OCI-LY1 (cell line): ENCODE results near the gene SF1.
A peak's percentile ranks its signal among the peaks of the same experiment; 100 is the strongest.

Experiments used
- H2AFZ ChIP-seq: fragments of 200-600 bp; sonication (generic), shearing (Covaris generic); 2 replicates; pipeline ENCODE4 v1.6.0; 2014; ENCODE audit warnings: antibody characterized with exemption, mild to moderate bottlenecking, low read length
- H3F3A ChIP-seq: fragments of 200-600 bp; sonication (generic), shearing (Covaris generic); 2 replicates; pipeline ENCODE4 v1.6.0; 2014; ENCODE audit warnings: mild to moderate bottlenecking, antibody characterized with exemption, low read length, moderate library complexity; ENCODE audit not compliant: insufficient read depth
- H3K27ac ChIP-seq: fragments of 200-600 bp; sonication (generic); 2 replicates; pipeline ENCODE4 v1.5.1; 2014; ENCODE audit warnings: low read length, mixed run types, mild to moderate bottlenecking, low read depth; ENCODE audit not compliant: poor library complexity, severe bottlenecking
- H3K27me3 ChIP-seq: fragments of 200-600 bp; sonication (generic); 2 replicates; pipeline ENCODE4 v1.6.0; 2014; ENCODE audit warnings: antibody characterized with exemption, mild to moderate bottlenecking, low read length, moderate library complexity; ENCODE audit not compliant: insufficient read depth
- H3K36me3 ChIP-seq: fragments of 200-600 bp; sonication (generic); 2 replicates; pipeline ENCODE4 v1.6.1; 2014; ENCODE audit warnings: mild to moderate bottlenecking, antibody characterized with exemption, low read length, moderate library complexity, mixed read lengths; ENCODE audit not compliant: insufficient read depth
- H3K4me1 ChIP-seq: fragments of 200-600 bp; sonication (generic); 2 replicates; pipeline ENCODE4 v1.5.1; 2014; ENCODE audit warnings: mild to moderate bottlenecking, low read length, moderate library complexity; ENCODE audit not compliant: insufficient read depth, severe bottlenecking
- H3K4me2 ChIP-seq: fragments of 200-600 bp; sonication (generic), shearing (Covaris generic); 2 replicates; pipeline ENCODE4 v1.6.1; 2014; ENCODE audit warnings: low read length
- H3K4me3 ChIP-seq: fragments of 200-600 bp; sonication (generic); 2 replicates; pipeline ENCODE4 v1.5.1; 2014; ENCODE audit warnings: low read length, low read depth, mild to moderate bottlenecking, mixed read lengths; ENCODE audit not compliant: poor library complexity, severe bottlenecking
- H3K79me2 ChIP-seq: fragments of 200-600 bp; shearing (Covaris generic); 2 replicates; pipeline ENCODE4 v1.6.1; 2016; ENCODE audit warnings: mixed run types, low read length, mixed read lengths; ENCODE audit not compliant: insufficient read depth
- H3K9ac ChIP-seq: fragments of 200-600 bp; sonication (generic), shearing (Covaris generic); 2 replicates; pipeline ENCODE4 v1.6.1; 2014; ENCODE audit warnings: mild to moderate bottlenecking, low read length, mixed read lengths
- H3K9me2 ChIP-seq: fragments of 200-600 bp; sonication (generic), shearing (Covaris generic); 2 replicates; pipeline ENCODE4 v1.6.1; 2014; ENCODE audit warnings: low read depth, mild to moderate bottlenecking, low read length, mixed read lengths
- H3K9me3 ChIP-seq: fragments of 200-600 bp; shearing (Covaris generic); 2 replicates; pipeline ENCODE4 v1.6.1; 2014; ENCODE audit warnings: low read length, mixed read lengths
- H4K20me1 ChIP-seq: fragments of 200-600 bp; sonication (generic), shearing (Covaris generic); 2 replicates; pipeline ENCODE4 v1.6.0; 2016; ENCODE audit warnings: mild to moderate bottlenecking, low read length; ENCODE audit not compliant: insufficient read depth
- EZH2 ChIP-seq: fragments of 200-600 bp; sonication (generic), shearing (Covaris generic); IDR thresholded peaks from 2 replicates; pipeline ENCODE4 v1.8.0; 2017; ENCODE audit warnings: borderline replicate concordance, mixed run types, mild to moderate bottlenecking, antibody characterized with exemption, low read length, moderate library complexity, mixed read lengths
- TF ChIP-seq, protein P1 (sequence below): fragments of 200-600 bp; sonication (generic), shearing (Covaris generic); IDR thresholded peaks from 2 replicates; pipeline ENCODE4 v1.5.1; 2017; ENCODE audit warnings: mild to moderate bottlenecking, antibody characterized with exemption, low read length, moderate library complexity, mixed read lengths

SF1 gene

DNA sequence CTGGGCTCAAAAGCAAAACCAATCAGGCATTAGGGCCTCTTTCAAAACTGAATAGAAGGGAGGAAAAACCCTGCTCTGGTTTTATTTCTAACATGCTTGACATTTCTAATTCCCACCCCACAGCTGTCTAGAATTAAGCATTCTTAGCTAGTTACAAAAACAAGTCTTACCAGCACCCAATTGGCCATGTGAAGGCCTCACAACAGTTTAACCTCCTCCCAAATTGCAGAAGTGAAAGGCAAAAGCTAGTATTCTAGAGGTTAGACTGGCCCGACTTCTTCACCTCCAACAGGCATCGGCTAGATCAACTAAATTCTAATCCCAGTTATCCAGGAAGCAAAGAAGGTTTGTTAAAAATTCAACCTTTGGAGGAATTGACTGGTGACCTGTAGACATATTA lies 6.5 kb downstream of the SF1 start:
- H3K79me2 ChIP-seq = peaks cover 20% of the 10 kb centered on the region
- H3K27me3 ChIP-seq = no peaks in the 10 kb centered on the region
- TF ChIP-seq, protein P1, sequence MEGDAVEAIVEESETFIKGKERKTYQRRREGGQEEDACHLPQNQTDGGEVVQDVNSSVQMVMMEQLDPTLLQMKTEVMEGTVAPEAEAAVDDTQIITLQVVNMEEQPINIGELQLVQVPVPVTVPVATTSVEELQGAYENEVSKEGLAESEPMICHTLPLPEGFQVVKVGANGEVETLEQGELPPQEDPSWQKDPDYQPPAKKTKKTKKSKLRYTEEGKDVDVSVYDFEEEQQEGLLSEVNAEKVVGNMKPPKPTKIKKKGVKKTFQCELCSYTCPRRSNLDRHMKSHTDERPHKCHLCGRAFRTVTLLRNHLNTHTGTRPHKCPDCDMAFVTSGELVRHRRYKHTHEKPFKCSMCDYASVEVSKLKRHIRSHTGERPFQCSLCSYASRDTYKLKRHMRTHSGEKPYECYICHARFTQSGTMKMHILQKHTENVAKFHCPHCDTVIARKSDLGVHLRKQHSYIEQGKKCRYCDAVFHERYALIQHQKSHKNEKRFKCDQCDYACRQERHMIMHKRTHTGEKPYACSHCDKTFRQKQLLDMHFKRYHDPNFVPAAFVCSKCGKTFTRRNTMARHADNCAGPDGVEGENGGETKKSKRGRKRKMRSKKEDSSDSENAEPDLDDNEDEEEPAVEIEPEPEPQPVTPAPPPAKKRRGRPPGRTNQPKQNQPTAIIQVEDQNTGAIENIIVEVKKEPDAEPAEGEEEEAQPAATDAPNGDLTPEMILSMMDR = no peak
- TF ChIP-seq EZH2 = no peak
- no peak overlapping the region for H2AFZ ChIP-seq
- peaks cover 19% of the 10 kb centered on the region for H3F3A ChIP-seq
- H3K4me2 ChIP-seq = no peak overlapping the region
- H3K9ac ChIP-seq = no peak overlapping the region
- peaks cover 52% of the 10 kb centered on the region for H3K4me1 ChIP-seq
- peak overlapping the region; percentile 68 for H3K27ac ChIP-seq
- no peaks in the 10 kb centered on the region for H3K9me2 ChIP-seq
- peaks cover 8% of the 10 kb centered on the region for H4K20me1 ChIP-seq
- no peaks in the 10 kb centered on the region for H3K9me3 ChIP-seq
- peaks cover 100% of the 10 kb centered on the region for H3K36me3 ChIP-seq
- H3K4me3 ChIP-seq = no peak overlapping the region

DNA sequence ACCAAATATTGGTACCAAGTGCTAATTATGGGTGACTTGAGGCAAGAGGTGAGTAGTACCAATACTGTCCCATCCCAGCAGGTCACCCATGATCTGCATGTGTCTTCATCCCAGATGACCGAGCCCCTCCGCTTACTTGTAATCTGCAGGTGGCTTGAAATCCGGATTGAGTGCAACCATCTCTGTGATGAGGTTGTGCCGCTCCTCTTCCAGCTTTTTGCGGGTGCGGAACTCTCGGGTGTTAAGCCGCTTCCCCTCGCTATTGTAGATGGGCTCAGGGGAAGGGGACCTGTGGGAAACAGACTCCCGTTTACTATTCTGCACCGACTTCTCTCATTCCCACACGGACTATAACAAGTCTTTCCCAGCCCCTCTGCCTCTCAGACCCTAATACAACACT lies 8.2 kb downstream of the SF1 start:
- TF ChIP-seq EZH2 = no peak
- TF ChIP-seq, protein P1 = no peak
- Histone ChIP-seq H4K20me1 (no peaks in the 10 kb centered on the region; the same call in 1 of the 2 replicates), H2AFZ (no peak overlapping the region), H3K4me3 (no peak overlapping the region), H3K9me3 (no peaks in the 10 kb centered on the region), H3K9ac (no peak overlapping the region), H3K27me3 (no peaks in the 10 kb centered on the region), H3F3A (peaks cover 19% of the 10 kb centered on the region), H3K79me2 (peaks cover 3% of the 10 kb centered on the region), H3K4me1 (peaks cover 36% of the 10 kb centered on the region), H3K36me3 (peaks cover 98% of the 10 kb centered on the region), H3K27ac (no peak overlapping the region), H3K9me2 (no peaks in the 10 kb centered on the region), H3K4me2 (no peak overlapping the region)

DNA sequence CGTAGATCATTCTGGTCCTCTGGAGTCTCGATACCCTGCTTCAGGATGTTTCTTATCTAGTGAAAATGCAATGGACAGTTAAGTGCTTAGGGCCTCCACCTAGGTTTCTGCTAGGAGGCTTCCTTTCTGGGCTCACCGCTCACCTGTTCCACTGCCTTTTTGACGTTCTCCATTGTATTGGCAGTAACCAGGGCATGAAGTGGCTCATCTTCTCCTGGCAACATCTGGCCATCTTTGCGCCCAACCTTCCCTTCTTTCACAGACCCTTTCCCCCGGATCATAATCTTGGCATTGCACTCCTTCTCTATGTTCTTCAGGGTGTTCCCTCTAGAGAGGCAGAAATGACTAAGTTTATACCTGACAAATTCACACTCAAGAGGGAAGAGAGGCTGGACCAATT lies 9.1 kb downstream of the SF1 start:
- H3F3A ChIP-seq = peaks cover 22% of the 10 kb centered on the region
- H3K27ac ChIP-seq = no peak overlapping the region

More for the DNA sequence above, 9.1 kb downstream of the SF1 start:
- Histone ChIP-seq H3K4me1 (peaks cover 36% of the 10 kb centered on the region), H3K27me3 (no peaks in the 10 kb centered on the region), H3K4me2 (no peak overlapping the region), H2AFZ (no peak overlapping the region), H3K9ac (no peak overlapping the region), H3K79me2 (no peaks in the 10 kb centered on the region), H3K9me3 (no peaks in the 10 kb centered on the region), H3K4me3 (no peak overlapping the region), H3K9me2 (no peaks in the 10 kb centered on the region), H4K20me1 (no peaks in the 10 kb centered on the region; the same call in 1 of the 2 replicates), H3K36me3 (peaks cover 98% of the 10 kb centered on the region)
- TF ChIP-seq, protein P1 = no peak
- TF ChIP-seq EZH2 = no peak
